IPS-18a (cell line): Measurements from ENCODE around the gene PTPRB.

ENCODE experiments used
- H3K27ac ChIP-seq: one replicate; pipeline ENCODE4 v1.5.1; 2013; ENCODE audit warnings: low read length
- H3K27me3 ChIP-seq: one replicate; pipeline ENCODE4 v1.6.1; 2013; ENCODE audit warnings: mild to moderate bottlenecking, low read length; ENCODE audit not compliant: control insufficient read depth, insufficient read depth
- H3K36me3 ChIP-seq: one replicate; pipeline ENCODE4 v1.6.1; 2013; ENCODE audit warnings: low read depth, low read length; ENCODE audit not compliant: control insufficient read depth
- H3K4me1 ChIP-seq: one replicate; pipeline ENCODE4 v1.6.1; 2013; ENCODE audit warnings: low read depth, low read length; ENCODE audit not compliant: control insufficient read depth
- H3K4me3 ChIP-seq: one replicate; pipeline ENCODE4 v1.5.1; 2013; ENCODE audit warnings: low read length
- H3K9ac ChIP-seq: one replicate; pipeline ENCODE4 v1.6.1; 2013; ENCODE audit warnings: mild to moderate bottlenecking, low read length, moderate library complexity
- H3K9me3 ChIP-seq: one replicate; pipeline ENCODE4 v1.6.1; 2013; ENCODE audit warnings: low read depth, low read length; ENCODE audit not compliant: control insufficient read depth

Gene PTPRB

GRCh38 chr12:70637303-70638085, at the start of gene PTPRB:
PTPRB (minus strand) TSS chr12:70637429; CDS start chr12:70637395, 34 bp downstream.
- Histone ChIP-seq H3K9ac (no peak within 1 kb of the TSS), H3K36me3 (no peaks in the 10 kb centered on the region), H3K27me3 (no peaks in the 10 kb centered on the region), H3K4me1 (no peaks in the 10 kb centered on the region), H3K4me3 (no peak within 1 kb of the TSS), H3K27ac (no peak within 1 kb of the TSS), H3K9me3 (no peaks in the 10 kb centered on the region)

- Histone ChIP-seq H3K27ac (no peak overlapping the region), H3K4me1 (peaks cover 13% of the 10 kb centered on the region)
Measured at GRCh38 chr12:70686907-70687306, 49.7 kb upstream of the PTPRB start.

GRCh38 chr12:70686299-70686698, 49.1 kb upstream of the PTPRB start:
- Histone ChIP-seq H3K36me3 (no peaks in the 10 kb centered on the region), H3K4me3 (no peak overlapping the region), H3K4me1 (peaks cover 13% of the 10 kb centered on the region), H3K9ac (no peak overlapping the region), H3K27ac (no peak overlapping the region), H3K27me3 (no peaks in the 10 kb centered on the region), H3K9me3 (no peaks in the 10 kb centered on the region)

More at GRCh38 chr12:70686907-70687306, 49.7 kb upstream of the PTPRB start:
- Histone ChIP-seq H3K27me3 (no peaks in the 10 kb centered on the region), H3K4me3 (no peak overlapping the region), H3K9ac (no peak overlapping the region), H3K9me3 (no peaks in the 10 kb centered on the region), H3K36me3 (no peaks in the 10 kb centered on the region)

GRCh38 chr12:70683976-70684375, 46.7 kb upstream of the PTPRB start:
- Histone ChIP-seq H3K4me3 (no peak overlapping the region), H3K36me3 (no peaks in the 10 kb centered on the region), H3K27me3 (no peaks in the 10 kb centered on the region), H3K27ac (no peak overlapping the region), H3K9me3 (no peaks in the 10 kb centered on the region), H3K9ac (no peak overlapping the region), H3K4me1 (peaks cover 6% of the 10 kb centered on the region)

- Histone ChIP-seq H3K27me3 (no peaks in the 10 kb centered on the region), H3K9ac (no peak overlapping the region), H3K4me3 (no peak overlapping the region), H3K4me1 (no peaks in the 10 kb centered on the region), H3K27ac (no peak overlapping the region), H3K36me3 (no peaks in the 10 kb centered on the region), H3K9me3 (no peaks in the 10 kb centered on the region)
Measured at GRCh38 chr12:70671698-70672097, 34.5 kb upstream of the PTPRB start.

- no peaks in the 10 kb centered on the region for H3K36me3 ChIP-seq
- no peaks in the 10 kb centered on the region for H3K9me3 ChIP-seq
- H3K4me1 ChIP-seq = no peaks in the 10 kb centered on the region
- H3K9ac ChIP-seq = no peak overlapping the region
- H3K27me3 ChIP-seq = no peaks in the 10 kb centered on the region
- H3K4me3 ChIP-seq = no peak overlapping the region
- H3K27ac ChIP-seq = no peak overlapping the region
Measured at GRCh38 chr12:70670948-70671347, 33.7 kb upstream of the PTPRB start.

- H3K9ac ChIP-seq = no peak overlapping the region
- no peak overlapping the region for H3K27ac ChIP-seq
- H3K4me3 ChIP-seq = no peak overlapping the region
- H3K27me3 ChIP-seq = no peaks in the 10 kb centered on the region
- no peaks in the 10 kb centered on the region for H3K36me3 ChIP-seq
- peaks cover 23% of the 10 kb centered on the region for H3K4me1 ChIP-seq
- no peaks in the 10 kb centered on the region for H3K9me3 ChIP-seq
Measured at GRCh38 chr12:70667253-70667652, 30.0 kb upstream of the PTPRB start.

- Histone ChIP-seq H3K27me3 (no peaks in the 10 kb centered on the region), H3K27ac (no peak overlapping the region), H3K4me3 (no peak overlapping the region), H3K9me3 (no peaks in the 10 kb centered on the region), H3K36me3 (no peaks in the 10 kb centered on the region), H3K4me1 (peaks cover 32% of the 10 kb centered on the region), H3K9ac (no peak overlapping the region)
Measured at GRCh38 chr12:70666364-70666763, 29.1 kb upstream of the PTPRB start.

- peak overlapping the region; percentile 32 for H3K9ac ChIP-seq
Measured at GRCh38 chr12:70664465-70664881, 27.2 kb upstream of the PTPRB start.

GRCh38 chr12:70663838-70664237, 26.6 kb upstream of the PTPRB start:
- H3K4me1 ChIP-seq = peaks cover 32% of the 10 kb centered on the region
- H3K36me3 ChIP-seq = no peaks in the 10 kb centered on the region
- no peaks in the 10 kb centered on the region for H3K9me3 ChIP-seq
- H3K4me3 ChIP-seq = peak overlapping the region; percentile 23
- H3K27me3 ChIP-seq = no peaks in the 10 kb centered on the region
- peak overlapping the region; percentile 49 for H3K27ac ChIP-seq
- peak overlapping the region; percentile 32 for H3K9ac ChIP-seq

More at GRCh38 chr12:70664465-70664881, 27.2 kb upstream of the PTPRB start:
- Histone ChIP-seq H3K27me3 (no peaks in the 10 kb centered on the region), H3K27ac (peak overlapping the region; percentile 16), H3K4me1 (peaks cover 32% of the 10 kb centered on the region), H3K36me3 (no peaks in the 10 kb centered on the region), H3K4me3 (peak overlapping the region; percentile 23), H3K9me3 (no peaks in the 10 kb centered on the region)

GRCh38 chr12:70661466-70662161, 24.4 kb upstream of the PTPRB start:
- Histone ChIP-seq H3K4me3 (no peak overlapping the region), H3K27me3 (no peaks in the 10 kb centered on the region), H3K9ac (no peak overlapping the region), H3K27ac (no peak overlapping the region), H3K36me3 (no peaks in the 10 kb centered on the region), H3K9me3 (no peaks in the 10 kb centered on the region), H3K4me1 (peaks cover 32% of the 10 kb centered on the region)
